PC-3 (cell line): ENCODE results near the gene SERPINB8. TPM values are rescaled to one million over a fixed set of nuclear protein-coding genes. Genes with fewer than 3 reads are reported as not detected.

Experiments
- ATAC-seq: fragments of 200-7000 bp; cut with Tn5 transposase; 2 replicates; pipeline ENCODE4 v1.9.1; 2020; ENCODE audit warnings: mild to moderate bottlenecking, moderate library complexity
- BruUV-seq: library from RNA; stranded (reverse); fragments of 400-500 nt; replicated peaks from 2 replicates; lab custom pipeline; 2021; lab: Mats Ljungman, UMichigan
- CTCF ChIA-PET: fragments of 300-600 bp; sonication (Branson Sonifier 250); formaldehyde crosslinking; loops from one replicate; lab custom pipeline; 2022; ENCODE audit warnings: antibody characterized with exemption; lab: Charles Lee
- POLR2A ChIA-PET: fragments of 300-600 bp; sonication (Branson Sonifier 250); formaldehyde crosslinking; loops from one replicate; lab custom pipeline; 2022; ENCODE audit warnings: antibody characterized with exemption; ENCODE audit not compliant: unreplicated experiment; lab: Charles Lee
- DNase-seq: peaks from one replicate; pipeline ENCODE4 v3.0.0-alpha.2; 2015
- H2AFZ ChIP-seq: fragments of 300-600 bp; sonication (generic); 2 replicates; pipeline ENCODE4 v1.6.0; 2016; ENCODE audit warnings: antibody characterized with exemption, low read length
- H3F3A ChIP-seq: fragments of 300-600 bp; sonication (generic); one replicate; pipeline ENCODE4 v1.6.0; 2017; ENCODE audit warnings: antibody characterized with exemption, low read length, control low read depth, mild to moderate bottlenecking; ENCODE audit not compliant: unreplicated experiment
- H3K27ac ChIP-seq: fragments of 300-600 bp; sonication (generic); 2 replicates; pipeline ENCODE4 v1.5.1; 2016; ENCODE audit warnings: mild to moderate bottlenecking, low read length
- H3K27me3 ChIP-seq: fragments of 300-600 bp; sonication (generic); 2 replicates; pipeline ENCODE4 v1.6.1; 2016; ENCODE audit warnings: low read length, mixed read lengths
- H3K36me3 ChIP-seq: fragments of 300-600 bp; sonication (generic); 2 replicates; pipeline ENCODE4 v1.6.1; 2016; ENCODE audit warnings: low read depth, mixed run types, low read length, mixed read lengths
- H3K4me1 ChIP-seq: fragments of 300-600 bp; sonication (generic); 2 replicates; pipeline ENCODE4 v1.5.1; 2016; ENCODE audit warnings: low read length; ENCODE audit not compliant: insufficient read depth
- H3K4me2 ChIP-seq: fragments of 300-600 bp; sonication (generic); 2 replicates; pipeline ENCODE4 v1.6.0; 2016; ENCODE audit warnings: low read length
- H3K4me3 ChIP-seq: fragments of 300-600 bp; sonication (generic); 2 replicates; pipeline ENCODE4 v1.5.1; 2016; ENCODE audit warnings: mild to moderate bottlenecking, low read length, mixed read lengths
- H3K79me2 ChIP-seq: fragments of 300-600 bp; sonication (generic); 2 replicates; pipeline ENCODE4 v1.6.1; 2017; ENCODE audit warnings: low read length, mixed read lengths
- H3K9ac ChIP-seq: fragments of 300-600 bp; sonication (generic); 2 replicates; pipeline ENCODE4 v1.6.0; 2016; ENCODE audit warnings: mild to moderate bottlenecking, low read length
- H3K9me2 ChIP-seq: fragments of 300-600 bp; sonication (generic); replicated peaks from 2 replicates; pipeline ENCODE4 v1.6.1; 2016; ENCODE audit warnings: mixed run types, low read length, mixed read lengths
- H3K9me3 ChIP-seq: fragments of 300-600 bp; sonication (generic); 2 replicates; pipeline ENCODE4 v1.6.1; 2016; ENCODE audit warnings: low read length, mixed read lengths
- H4K20me1 ChIP-seq: fragments of 300-600 bp; sonication (generic); 2 replicates; pipeline ENCODE4 v1.6.1; 2016; ENCODE audit warnings: low read length, mixed read lengths
- CTCF ChIP-seq: fragments of 300-600 bp; sonication (generic); conservative IDR thresholded peaks from 2 replicates; pipeline ENCODE4 v1.5.1; 2017; ENCODE audit warnings: antibody characterized with exemption, low read depth, mild to moderate bottlenecking, low read length
- EZH2 ChIP-seq: fragments of 300-600 bp; sonication (generic); IDR thresholded peaks from one replicate; pipeline ENCODE4 v1.6.1; 2017; ENCODE audit warnings: antibody characterized with exemption, mild to moderate bottlenecking, low read length; ENCODE audit not compliant: unreplicated experiment
- EZH2phosphoT487 ChIP-seq: fragments of 300-600 bp; sonication (generic); IDR thresholded peaks from 2 replicates; pipeline ENCODE4 v1.6.1; 2018; ENCODE audit warnings: mild to moderate bottlenecking, antibody characterized with exemption, low read length, borderline replicate concordance
- intact Hi-C: fragments of 100-400 bp; cut with micrococcal nuclease; formaldehyde crosslinking; loops from 2 replicates; pipeline ENCODE4 v1.9.0; 2023
- total RNA-seq: library from RNA; depleted of rRNA; stranded (reverse); fragments of >200 nt; gene quantifications from 2 replicates; pipeline ENCODE4 v1.2.3, GENCODE V29; 2014

SERPINB8 gene
- total RNA-seq, 1 experiment from 2014 or later, result 21.1 TPM

GRCh38 chr18:63981719-63982118, 11.8 kb downstream of the SERPINB8 start:
- ATAC-seq, result no peak

GRCh38 chr18:63982361-63982760, 12.5 kb downstream of the SERPINB8 start:
- 0 out of 2 replicates have a peak, but pooled peaks cover 3% of the 10 kb centered on the region for H3K4me1 ChIP-seq
- no peaks in the 10 kb centered on the region for H4K20me1 ChIP-seq
- H3K36me3 ChIP-seq, result peaks cover 43% of the 10 kb centered on the region
- no peaks in the 10 kb centered on the region for H3K27me3 ChIP-seq
- no peak overlapping the region for H3K9ac ChIP-seq
- H3K27ac ChIP-seq, result no peak overlapping the region
- H3F3A ChIP-seq, result no peaks in the 10 kb centered on the region
- H3K9me3 ChIP-seq, result no peaks in the 10 kb centered on the region
- H3K9me2 ChIP-seq, result no peaks in the 10 kb centered on the region
- H2AFZ ChIP-seq, result no peak overlapping the region
- H3K4me2 ChIP-seq, result no peak overlapping the region
- ATAC-seq, result no peak
- intact Hi-C loops, result no loop called here
- 0 out of 2 replicates have a peak, but pooled peaks cover 4% of the 10 kb centered on the region for H3K79me2 ChIP-seq
- POLR2A ChIA-PET, result no interaction called here
- H3K4me3 ChIP-seq, result no peak overlapping the region
- TF ChIP-seq EZH2phosphoT487 (no peak), CTCF (no peak), EZH2 (no peak)
- CTCF ChIA-PET, result no interaction called here
- no TSS peak for BruUV-seq
- DNase-seq, result no peak

More at GRCh38 chr18:63981719-63982118, 11.8 kb downstream of the SERPINB8 start:
- Histone ChIP-seq H3F3A (no peaks in the 10 kb centered on the region), H3K27me3 (no peaks in the 10 kb centered on the region), H3K36me3 (peaks cover 43% of the 10 kb centered on the region), H3K27ac (no peak overlapping the region), H4K20me1 (no peaks in the 10 kb centered on the region), H2AFZ (no peak overlapping the region), H3K4me2 (no peak overlapping the region), H3K9ac (no peak overlapping the region), H3K79me2 (peaks cover 4% of the 10 kb centered on the region; the same call in 1 of the 2 replicates), H3K4me3 (no peak overlapping the region), H3K9me3 (no peaks in the 10 kb centered on the region), H3K9me2 (no peaks in the 10 kb centered on the region), H3K4me1 (0 out of 2 replicates have a peak, but pooled peaks cover 3% of the 10 kb centered on the region)
- ChIA-PET POLR2A (no interaction called here), CTCF (no interaction called here)
- TF ChIP-seq EZH2phosphoT487 (no peak), CTCF (no peak), EZH2 (no peak)
- no peak for DNase-seq
- BruUV-seq, result no TSS peak
- intact Hi-C loops, result no loop called here

- ChIA-PET POLR2A (no interaction called here), CTCF (no interaction called here)
- Histone ChIP-seq H3K36me3 (peaks cover 30% of the 10 kb centered on the region), H3K9me3 (no peaks in the 10 kb centered on the region), H3K27ac (no peak overlapping the region), H3K9ac (no peak overlapping the region), H3K9me2 (no peaks in the 10 kb centered on the region), H3K4me3 (no peak overlapping the region), H3K79me2 (no peaks in the 10 kb centered on the region), H4K20me1 (no peaks in the 10 kb centered on the region), H3K4me1 (no peaks in the 10 kb centered on the region), H3K27me3 (no peaks in the 10 kb centered on the region), H2AFZ (no peak overlapping the region), H3K4me2 (no peak overlapping the region), H3F3A (no peaks in the 10 kb centered on the region)
- TF ChIP-seq EZH2phosphoT487 (no peak), CTCF (no peak), EZH2 (no peak)
- BruUV-seq, result no TSS peak
- no peak for DNase-seq
- no peak for ATAC-seq
- intact Hi-C loops, result no loop called here
These were observed 17.0 kb downstream of the SERPINB8 start for GRCh38 chr18:63986885-63987284.
